SH-SY5Y (cell line): ENCODE measurements around the gene CTCFL.

Experiments
- GATA2 ChIP-seq: IDR thresholded peaks from 2 replicates; pipeline ENCODE4 v1.6.1; 2011; ENCODE audit warnings: mild to moderate bottlenecking, low read depth, low read length
- GATA3 ChIP-seq: IDR thresholded peaks from 2 replicates; pipeline ENCODE4 v1.6.1; 2011; ENCODE audit warnings: low read depth, mild to moderate bottlenecking, low read length, moderate library complexity

- TF ChIP-seq GATA2 (no peak), GATA3 (no peak)
Measured at GRCh38 chr20:57483287-57484050, 41.5 kb downstream of the CTCFL start.
